Activated T-helper 1 cell treated with anti-CD3 and anti-CD28 coated beads, Interleukin-12 subunit alpha, Interleukin-12 subunit beta, Interleukin-2, Interleukin-4 antibody, amounts not matched to agents 30 ng/mL and 10 ng/mL and 1 ng/mL, durations not matched to agents 14 hours and 24 hours and 36 hours (primary cell): ENCODE results near the gene ID2. TPM values are rescaled to one million over a fixed set of nuclear protein-coding genes. Genes with fewer than 3 reads are reported as not detected.
A peak's percentile ranks its signal among the peaks of the same experiment; 100 is the strongest.

Source experiments
- DNase-seq: peaks from one replicate; pipeline ENCODE4 v3.0.0; 2021; ENCODE audit warnings: low spot score
- H3K27ac Mint-ChIP-seq: one replicate; pipeline ENCODE4 v1.8.0; 2021; ENCODE audit warnings: mild to moderate bottlenecking, mixed read lengths
- H3K27me3 Mint-ChIP-seq: one replicate; pipeline ENCODE4 v1.8.0; 2022; ENCODE audit warnings: mild to moderate bottlenecking, moderate library complexity, mixed read lengths; ENCODE audit not compliant: insufficient read depth
- H3K36me3 Mint-ChIP-seq: one replicate; pipeline ENCODE4 v1.8.0; 2021; ENCODE audit warnings: low read depth, mixed read lengths
- H3K4me1 Mint-ChIP-seq: one replicate; pipeline ENCODE4 v1.8.0; 2021; ENCODE audit warnings: low read depth, mixed read lengths
- H3K4me3 Mint-ChIP-seq: one replicate; pipeline ENCODE4 v1.8.0; 2021; ENCODE audit warnings: mild to moderate bottlenecking, moderate library complexity, mixed read lengths
- H3K9me3 Mint-ChIP-seq: one replicate; pipeline ENCODE4 v1.8.0; 2021; ENCODE audit warnings: mixed read lengths
- intact Hi-C: fragments of 100-400 bp; cut with micrococcal nuclease; formaldehyde crosslinking; loops from one replicate; pipeline ENCODE4 v1.15.1; 2024
- total RNA-seq: library from RNA; stranded (reverse); gene quantifications from 2 replicates; pipeline ENCODE4 v1.2.3, GENCODE V29; 2022

The ID2 gene, protein sequence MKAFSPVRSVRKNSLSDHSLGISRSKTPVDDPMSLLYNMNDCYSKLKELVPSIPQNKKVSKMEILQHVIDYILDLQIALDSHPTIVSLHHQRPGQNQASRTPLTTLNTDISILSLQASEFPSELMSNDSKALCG
- total RNA-seq: 301 and 306 TPM in 2 replicates

DNA sequence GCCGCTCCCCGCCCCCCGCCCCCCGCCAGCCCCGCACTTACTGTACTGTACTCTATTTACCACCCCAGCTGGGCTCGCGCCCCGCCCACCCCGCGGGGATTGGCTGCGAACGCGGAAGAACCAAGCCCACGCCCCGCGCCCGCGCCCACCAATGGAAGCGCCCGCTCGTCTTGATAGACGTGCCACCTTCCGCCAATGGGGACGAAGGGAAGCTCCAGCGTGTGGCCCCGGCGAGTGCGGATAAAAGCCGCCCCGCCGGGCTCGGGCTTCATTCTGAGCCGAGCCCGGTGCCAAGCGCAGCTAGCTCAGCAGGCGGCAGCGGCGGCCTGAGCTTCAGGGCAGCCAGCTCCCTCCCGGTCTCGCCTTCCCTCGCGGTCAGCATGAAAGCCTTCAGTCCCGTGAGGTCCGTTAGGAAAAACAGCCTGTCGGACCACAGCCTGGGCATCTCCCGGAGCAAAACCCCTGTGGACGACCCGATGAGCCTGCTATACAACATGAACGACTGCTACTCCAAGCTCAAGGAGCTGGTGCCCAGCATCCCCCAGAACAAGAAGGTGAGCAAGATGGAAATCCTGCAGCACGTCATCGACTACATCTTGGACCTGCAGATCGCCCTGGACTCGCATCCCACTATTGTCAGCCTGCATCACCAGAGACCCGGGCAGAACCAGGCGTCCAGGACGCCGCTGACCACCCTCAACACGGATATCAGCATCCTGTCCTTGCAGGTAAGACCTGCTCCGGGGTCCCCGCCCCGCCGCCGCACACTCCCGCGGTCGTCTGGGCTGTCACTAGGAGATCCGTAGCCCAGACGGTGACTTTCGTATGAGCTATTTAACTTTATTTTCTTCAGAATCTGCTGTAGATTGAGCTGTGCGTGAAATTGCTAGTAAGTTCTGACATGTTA is at the start of gene ID2:
Gene ID2 (plus strand): TSS at position 271 of the 907 bp plus-strand sequence. CDS start 110 bp downstream, at position 381.
- H3K27me3 Mint-ChIP-seq: peaks cover 14% of the 10 kb centered on the region
- peaks cover 25% of the 10 kb centered on the region for H3K36me3 Mint-ChIP-seq
- peak; percentile 99 for DNase-seq
- H3K9me3 Mint-ChIP-seq: no peaks in the 10 kb centered on the region
- intact Hi-C loops: loop anchor here (1.0 to 10.0 kb wide), 19 partner anchors 74 to 1165 kb away; partner anchors contain the start of gene KIDINS220
- peak within 1 kb of the TSS; percentile 99 for H3K4me3 Mint-ChIP-seq
- peaks cover 41% of the 10 kb centered on the region for H3K4me1 Mint-ChIP-seq
- H3K27ac Mint-ChIP-seq: peak within 1 kb of the TSS; percentile 97

DNA sequence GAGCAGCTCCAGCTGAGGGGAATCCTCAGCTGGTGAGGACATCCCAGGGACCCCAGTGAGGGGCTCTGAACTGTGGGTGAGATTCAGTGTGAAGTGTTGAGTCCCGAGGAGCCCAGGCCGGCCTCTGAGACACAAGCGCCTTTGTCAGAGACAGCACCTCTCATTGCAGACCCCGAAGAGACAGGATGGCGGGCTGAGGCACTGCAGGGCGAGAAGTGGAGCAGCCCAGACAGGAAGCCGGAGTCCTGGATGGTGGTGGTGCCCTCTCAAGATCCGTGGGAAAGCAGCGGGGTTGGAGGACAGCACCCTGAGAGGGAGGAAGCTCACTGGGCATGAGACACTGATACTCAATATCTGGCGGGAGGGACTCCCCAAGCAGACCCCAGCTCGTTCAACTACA is 49.1 kb upstream of the ID2 start:
- intact Hi-C loops: no loop called here
- no peak overlapping the region for H3K4me3 Mint-ChIP-seq
- H3K4me1 Mint-ChIP-seq: no peaks in the 10 kb centered on the region
- no peaks in the 10 kb centered on the region for H3K36me3 Mint-ChIP-seq
- H3K27ac Mint-ChIP-seq: no peak overlapping the region
- no peak for DNase-seq
- H3K9me3 Mint-ChIP-seq: no peaks in the 10 kb centered on the region
- H3K27me3 Mint-ChIP-seq: peaks cover 8% of the 10 kb centered on the region

DNA sequence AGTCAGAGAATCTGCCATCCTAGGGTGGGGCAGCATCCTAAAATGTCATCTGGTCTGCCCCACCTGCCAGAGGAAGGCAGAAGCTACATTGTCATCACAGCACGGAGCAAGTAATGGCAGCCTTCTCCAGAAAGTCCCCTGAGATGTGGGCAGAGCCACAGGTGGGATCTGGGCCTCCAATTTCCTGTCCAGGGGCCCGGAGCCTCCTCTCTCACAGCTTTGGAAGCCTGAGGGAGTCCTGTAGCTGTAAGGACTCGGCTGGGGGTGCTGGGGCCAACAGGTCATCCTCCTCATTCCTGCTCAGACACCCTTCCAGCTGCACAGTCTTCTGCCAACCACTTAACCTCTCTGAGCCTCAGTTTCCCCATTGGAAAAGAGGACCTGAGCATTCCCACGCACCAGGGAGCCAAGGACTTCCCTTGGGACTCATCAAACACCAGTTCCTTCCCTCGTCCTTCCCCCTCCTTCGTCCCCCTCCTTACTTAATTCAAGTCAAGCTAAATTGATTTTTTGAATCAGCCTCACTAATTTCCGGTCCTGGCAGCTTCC is 48.6 kb upstream of the ID2 start:
- no peak overlapping the region for H3K27ac Mint-ChIP-seq
- DNase-seq: no peak
- peaks cover 13% of the 10 kb centered on the region for H3K27me3 Mint-ChIP-seq
- intact Hi-C loops: no loop called here
- H3K4me3 Mint-ChIP-seq: no peak overlapping the region
- no peaks in the 10 kb centered on the region for H3K36me3 Mint-ChIP-seq
- H3K4me1 Mint-ChIP-seq: no peaks in the 10 kb centered on the region
- H3K9me3 Mint-ChIP-seq: no peaks in the 10 kb centered on the region

DNA sequence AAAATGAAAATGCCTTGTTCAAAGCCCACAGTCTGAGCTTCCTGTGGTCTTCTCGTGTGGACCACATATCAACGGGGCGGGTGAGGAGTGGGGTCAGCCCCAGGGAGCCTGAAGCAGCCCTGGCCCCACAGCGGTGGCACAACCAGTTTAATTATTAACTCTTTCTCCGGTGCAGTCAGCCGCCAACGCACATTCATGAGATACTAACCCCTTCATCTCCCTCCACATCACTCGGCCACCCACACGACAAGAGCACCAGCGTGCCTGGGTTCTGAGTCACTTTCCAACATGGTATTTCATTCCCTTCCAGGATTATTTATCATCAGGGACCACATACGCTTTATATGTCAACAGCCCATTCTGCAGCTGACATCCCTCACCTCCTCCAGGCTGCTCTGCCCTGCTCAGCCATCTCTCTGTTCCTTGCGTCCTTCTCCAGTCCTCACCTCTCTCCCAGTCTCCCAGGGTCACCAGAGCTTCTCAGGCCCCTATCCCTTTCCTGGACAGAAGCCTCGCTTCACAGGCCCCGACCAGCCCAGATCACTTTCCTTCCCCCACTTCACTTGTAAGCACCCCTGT is 48.0 kb upstream of the ID2 start:
- no peaks in the 10 kb centered on the region for H3K4me1 Mint-ChIP-seq
- intact Hi-C loops: no loop called here
- H3K4me3 Mint-ChIP-seq: no peak overlapping the region
- peaks cover 14% of the 10 kb centered on the region for H3K27me3 Mint-ChIP-seq
- no peak for DNase-seq
- H3K9me3 Mint-ChIP-seq: no peaks in the 10 kb centered on the region
- H3K27ac Mint-ChIP-seq: no peak overlapping the region
- H3K36me3 Mint-ChIP-seq: no peaks in the 10 kb centered on the region

DNA sequence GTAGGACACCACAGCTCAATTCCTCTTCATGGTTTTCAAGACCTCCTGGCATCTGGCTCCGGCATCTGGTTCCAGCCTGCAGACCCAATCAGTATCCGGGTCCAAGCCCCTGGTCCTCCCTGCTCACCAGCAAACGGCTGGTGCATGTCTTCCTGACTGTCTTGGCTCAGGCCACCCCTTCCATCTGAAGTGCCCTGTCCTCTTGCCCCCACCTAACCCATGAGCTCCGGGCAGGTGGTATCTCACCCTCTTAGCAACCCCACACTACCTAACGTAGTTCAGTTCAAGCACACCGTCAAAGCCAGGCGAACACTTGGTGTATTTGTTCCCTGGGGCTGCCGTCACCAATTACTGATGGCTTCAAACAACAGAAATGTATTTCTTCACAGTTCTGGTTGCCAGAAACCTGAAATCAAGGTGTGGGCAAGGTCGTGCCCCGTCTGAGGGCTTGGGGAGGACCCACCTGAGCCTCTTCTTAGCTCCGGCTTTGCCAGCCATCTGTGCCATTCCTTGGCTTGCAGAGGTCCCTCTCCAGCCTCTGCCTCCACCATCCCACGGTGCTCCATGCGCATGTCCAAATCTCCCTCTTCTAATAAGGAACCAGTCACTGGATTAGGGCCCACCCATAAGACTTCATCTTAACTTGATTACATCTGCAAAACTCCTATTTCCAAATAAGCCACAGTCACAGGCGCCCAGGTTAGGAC is 47.2 kb upstream of the ID2 start:
- no peak for DNase-seq
- Mint-ChIP-seq H3K9me3 (no peaks in the 10 kb centered on the region), H3K36me3 (no peaks in the 10 kb centered on the region), H3K27ac (no peak overlapping the region), H3K27me3 (peaks cover 19% of the 10 kb centered on the region), H3K4me3 (no peak overlapping the region), H3K4me1 (no peaks in the 10 kb centered on the region)
- intact Hi-C loops: no loop called here

DNA sequence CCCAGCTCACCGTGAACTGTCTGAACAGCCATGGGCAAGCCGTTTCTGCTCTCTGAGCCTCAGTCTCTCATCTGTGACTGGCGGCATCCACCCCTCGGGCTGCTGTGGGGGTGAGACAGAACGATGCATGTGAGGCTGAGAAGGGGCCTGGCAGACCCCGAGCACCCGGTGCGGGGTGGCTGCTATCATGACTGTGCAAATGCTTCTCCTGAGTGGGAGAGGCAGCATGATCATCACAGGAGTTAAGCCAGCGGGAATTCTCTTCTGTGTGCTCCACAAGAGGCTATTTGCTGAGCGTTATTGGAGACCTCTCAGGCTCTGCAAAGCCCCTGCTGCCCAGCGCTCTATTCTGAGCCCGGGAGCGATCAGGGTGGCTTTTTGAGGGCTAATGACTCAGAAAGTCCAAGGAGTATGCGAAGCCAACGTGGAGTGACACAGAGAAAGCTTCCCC is 45.8 kb upstream of the ID2 start:
- Mint-ChIP-seq H3K4me1 (no peaks in the 10 kb centered on the region), H3K27ac (no peak overlapping the region), H3K4me3 (no peak overlapping the region), H3K9me3 (no peaks in the 10 kb centered on the region), H3K36me3 (no peaks in the 10 kb centered on the region), H3K27me3 (peaks cover 21% of the 10 kb centered on the region)
- intact Hi-C loops: no loop called here
- no peak for DNase-seq

DNA sequence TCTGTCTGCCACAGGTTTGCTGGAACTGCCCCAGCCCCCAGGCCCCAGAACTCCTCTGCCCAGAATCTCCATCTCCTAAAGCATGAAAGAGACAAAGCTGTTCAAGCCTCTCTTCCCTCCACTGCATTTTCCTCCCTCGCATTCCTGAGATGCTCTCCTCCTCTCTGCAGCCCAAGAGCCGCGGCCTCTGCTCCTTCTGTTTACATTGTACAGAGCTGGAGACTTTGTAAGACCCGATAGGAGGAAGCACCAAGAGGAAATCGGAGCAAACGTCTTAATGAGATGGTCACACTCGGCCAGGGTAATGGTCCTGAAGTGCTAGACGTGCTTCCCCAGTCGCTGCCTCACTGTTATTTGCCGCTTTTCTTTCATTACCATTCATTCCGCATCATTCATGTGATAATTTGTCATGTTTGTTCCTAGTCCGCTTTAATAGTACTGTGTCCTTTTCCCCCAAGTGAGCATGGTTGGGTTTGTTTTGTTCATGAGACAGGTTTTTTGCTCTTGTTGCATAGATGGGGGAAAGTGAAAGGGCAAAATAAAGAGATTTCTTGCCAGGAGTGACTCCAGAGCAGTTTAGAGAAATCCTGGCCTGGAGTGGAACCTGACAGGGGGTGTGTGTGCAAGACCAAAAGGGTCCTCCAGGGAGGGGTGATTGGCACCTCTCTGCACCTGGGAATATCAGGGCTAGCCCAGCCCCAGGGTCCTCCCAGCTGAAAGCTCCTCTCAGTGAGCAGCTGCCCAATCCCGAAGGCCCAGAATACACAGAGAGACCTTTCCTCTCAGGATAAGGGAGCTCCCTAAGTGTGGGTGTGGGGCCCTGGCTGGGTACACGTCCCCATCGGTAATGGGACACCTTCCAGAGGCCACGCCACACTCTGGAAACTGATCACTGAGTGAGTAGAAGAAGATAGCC is 44.9 kb upstream of the ID2 start:
- intact Hi-C loops: no loop called here
- H3K4me3 Mint-ChIP-seq: no peak overlapping the region
- H3K27ac Mint-ChIP-seq: no peak overlapping the region
- no peaks in the 10 kb centered on the region for H3K36me3 Mint-ChIP-seq
- H3K9me3 Mint-ChIP-seq: no peaks in the 10 kb centered on the region
- DNase-seq: no peak
- peaks cover 21% of the 10 kb centered on the region for H3K27me3 Mint-ChIP-seq
- H3K4me1 Mint-ChIP-seq: no peaks in the 10 kb centered on the region

DNA sequence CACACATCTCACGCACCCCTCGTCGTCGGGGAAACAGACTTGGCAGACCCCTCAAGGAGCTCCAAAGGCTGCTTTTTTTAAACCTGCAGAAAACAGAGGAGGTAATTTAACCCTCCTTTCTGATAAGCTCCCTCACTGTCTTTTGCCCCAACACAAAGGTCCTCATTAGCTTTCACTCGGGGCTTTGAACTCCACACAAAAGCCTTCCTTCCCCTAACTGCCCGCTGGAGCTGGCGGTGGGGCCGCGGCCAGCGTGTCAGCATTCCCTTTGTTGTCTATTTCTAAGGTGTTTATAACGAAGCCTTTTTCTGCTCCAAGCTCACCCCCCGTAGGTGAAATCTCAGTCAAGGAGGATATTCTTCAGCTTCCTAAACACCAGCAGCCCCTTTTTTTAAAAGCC is 43.5 kb upstream of the ID2 start:
- no peaks in the 10 kb centered on the region for H3K36me3 Mint-ChIP-seq
- no peak overlapping the region for H3K27ac Mint-ChIP-seq

DNA sequence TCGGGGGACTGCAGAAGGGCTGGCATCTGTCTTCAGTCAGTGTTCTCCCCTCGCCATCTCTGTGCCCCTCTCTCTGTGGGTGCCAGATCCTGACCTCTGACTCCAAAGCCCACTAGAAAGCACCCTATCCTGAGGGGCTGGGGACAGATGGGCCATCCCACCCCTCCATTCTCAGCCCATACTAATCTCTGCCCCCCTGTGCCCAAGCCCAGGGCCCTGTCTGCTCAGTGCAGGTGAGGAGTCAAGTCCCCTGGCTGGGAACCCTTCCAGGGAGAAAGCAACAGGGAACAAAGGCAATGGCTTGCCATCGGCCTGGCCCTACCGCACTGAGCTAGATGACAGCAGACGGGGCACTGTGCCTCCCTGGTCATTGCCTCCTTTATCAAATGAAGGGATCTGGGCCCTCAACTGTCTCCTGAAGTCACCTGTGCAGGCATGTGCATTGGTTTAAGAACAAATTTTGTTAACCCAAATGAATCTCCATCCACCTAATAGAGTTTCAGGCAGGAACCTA is 42.7 kb upstream of the ID2 start:
- H3K36me3 Mint-ChIP-seq: no peaks in the 10 kb centered on the region
- no peak overlapping the region for H3K4me3 Mint-ChIP-seq
- DNase-seq: no peak
- no peak overlapping the region for H3K27ac Mint-ChIP-seq
- intact Hi-C loops: no loop called here
- H3K9me3 Mint-ChIP-seq: no peaks in the 10 kb centered on the region
- H3K27me3 Mint-ChIP-seq: peaks cover 21% of the 10 kb centered on the region
- peaks cover 3% of the 10 kb centered on the region for H3K4me1 Mint-ChIP-seq

More for the DNA sequence above, 43.5 kb upstream of the ID2 start:
- Mint-ChIP-seq H3K4me3 (no peak overlapping the region), H3K27me3 (peaks cover 21% of the 10 kb centered on the region), H3K9me3 (no peaks in the 10 kb centered on the region), H3K4me1 (no peaks in the 10 kb centered on the region)
- DNase-seq: no peak
- intact Hi-C loops: no loop called here

DNA sequence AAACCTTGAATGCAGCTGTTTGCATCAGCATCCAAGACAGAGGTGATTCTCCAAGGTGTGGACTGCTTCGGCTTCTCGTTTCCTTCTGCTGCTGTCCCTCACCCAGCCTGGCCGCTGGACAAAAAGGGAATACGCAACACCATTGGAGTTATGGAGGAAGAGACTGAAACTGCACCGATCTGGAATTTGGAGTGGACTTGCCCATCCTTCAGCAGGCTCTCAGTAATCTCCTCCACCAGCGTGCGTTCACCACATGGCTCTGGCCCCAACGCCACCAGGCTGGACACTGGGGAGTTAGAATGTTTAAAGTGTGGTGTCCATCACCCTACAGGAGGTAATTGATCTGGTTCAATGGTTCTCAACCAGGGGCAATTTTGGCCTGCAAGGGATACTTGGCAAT is 41.4 kb upstream of the ID2 start:
- Mint-ChIP-seq H3K27me3 (peaks cover 18% of the 10 kb centered on the region), H3K4me1 (peaks cover 7% of the 10 kb centered on the region), H3K27ac (no peak overlapping the region), H3K4me3 (no peak overlapping the region), H3K36me3 (no peaks in the 10 kb centered on the region), H3K9me3 (no peaks in the 10 kb centered on the region)
- intact Hi-C loops: no loop called here
- no peak for DNase-seq

DNA sequence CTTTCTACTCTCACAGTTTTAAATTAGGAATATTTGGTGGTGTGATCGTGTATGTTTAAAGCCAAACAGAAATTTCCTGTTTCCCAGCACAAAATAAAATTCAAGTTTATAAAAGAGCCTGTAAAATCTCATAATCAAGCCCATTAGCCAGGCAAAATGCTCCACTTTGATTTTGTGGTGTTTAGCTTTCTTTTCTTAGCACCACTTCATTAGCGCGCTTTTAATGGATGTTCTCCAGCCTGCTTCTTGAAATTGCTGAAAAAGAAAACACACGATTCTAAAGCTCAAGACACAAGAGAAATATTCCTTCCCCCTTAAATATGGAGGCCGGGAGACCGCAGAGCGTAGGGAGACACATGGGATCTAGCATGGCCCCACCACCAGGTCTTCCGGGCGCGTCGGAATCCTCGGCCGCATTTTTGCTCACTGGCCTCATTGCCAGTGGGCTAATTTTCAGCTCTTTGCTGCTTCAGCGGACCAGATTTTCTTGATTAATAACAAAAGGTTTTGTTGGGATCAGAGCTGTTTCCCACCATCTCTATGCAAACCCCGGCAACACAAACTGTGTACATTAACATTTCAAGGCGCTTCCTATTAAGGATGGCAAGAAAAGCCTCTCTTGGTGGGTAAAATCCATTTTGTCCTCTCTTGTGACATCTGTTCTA is 40.4 kb upstream of the ID2 start:
- Mint-ChIP-seq H3K27ac (no peak overlapping the region), H3K4me3 (no peak overlapping the region), H3K4me1 (peaks cover 7% of the 10 kb centered on the region), H3K9me3 (peaks cover 5% of the 10 kb centered on the region), H3K36me3 (no peaks in the 10 kb centered on the region), H3K27me3 (peaks cover 18% of the 10 kb centered on the region)
- no peak for DNase-seq
- intact Hi-C loops: no loop called here
